ENCODE results near the gene WSCD2.

Gene WSCD2

GRCh38 chr12:108128221-108129016 is 669 bp upstream of the WSCD2 start:
- no peak for DNase-seq

GRCh38 chr12:108131035-108131434 is 1.9 kb downstream of the WSCD2 start:
- no peak for DNase-seq

GRCh38 chr12:108131657-108132126 is 2.6 kb downstream of the WSCD2 start:
- no peak for DNase-seq

GRCh38 chr12:108133482-108133881 is 4.4 kb downstream of the WSCD2 start:
- no peak for DNase-seq

- no peak for DNase-seq
Measured at GRCh38 chr12:108134744-108135143, 5.7 kb downstream of the WSCD2 start.

GRCh38 chr12:108135627-108136026 is 6.5 kb downstream of the WSCD2 start:
- no peak for DNase-seq

GRCh38 chr12:108136697-108137096 is 7.6 kb downstream of the WSCD2 start:
- no peak for DNase-seq

GRCh38 chr12:108139454-108139853 is 10.4 kb downstream of the WSCD2 start:
- no peak for DNase-seq

GRCh38 chr12:108140501-108140900 is 11.4 kb downstream of the WSCD2 start:
- no peak for DNase-seq

GRCh38 chr12:108141600-108142130 is 12.6 kb downstream of the WSCD2 start:
- DNase-seq = no peak

- DNase-seq = no peak
Measured at GRCh38 chr12:108143144-108143543, 14.1 kb downstream of the WSCD2 start.

- no peak for DNase-seq
Measured at GRCh38 chr12:108144080-108144479, 15.0 kb downstream of the WSCD2 start.

GRCh38 chr12:108145011-108145410 is 15.9 kb downstream of the WSCD2 start:
- DNase-seq = no peak

- DNase-seq = no peak
Measured at GRCh38 chr12:108146035-108146893, 17.2 kb downstream of the WSCD2 start.

- no peak for DNase-seq
Measured at GRCh38 chr12:108147279-108147678, 18.2 kb downstream of the WSCD2 start.

- no peak for DNase-seq
Measured at GRCh38 chr12:108148521-108149074, 19.5 kb downstream of the WSCD2 start.

- DNase-seq = no peak
Measured at GRCh38 chr12:108150436-108150835, 21.3 kb downstream of the WSCD2 start.

- no peak for DNase-seq
Measured at GRCh38 chr12:108151533-108152169, 22.6 kb downstream of the WSCD2 start.

GRCh38 chr12:108152170-108152538 is 23.1 kb downstream of the WSCD2 start:
- DNase-seq = no peak

- DNase-seq = no peak
Measured at GRCh38 chr12:108156717-108157116, 27.6 kb downstream of the WSCD2 start.

GRCh38 chr12:108157870-108158459 is 28.9 kb downstream of the WSCD2 start:
- DNase-seq = no peak

- no peak for DNase-seq
Measured at GRCh38 chr12:108162207-108162606, 33.1 kb downstream of the WSCD2 start.
